Duodenal mucosa (tissue), 2 donors: Measurements from ENCODE around the gene RASGRP4.
"Not testable (repeated sequence)": the region's sequence is repeated elsewhere in the genome, so short reads cannot be mapped to it uniquely, and the experiment has no call there.

Experiments
- H3K27ac ChIP-seq: one replicate; pipeline ENCODE4 v1.7.0; 2013; ENCODE audit warnings: low read depth, low read length
- H3K27me3 ChIP-seq, 2 donors: one replicate each; pipeline ENCODE4 v1.7.0; 2013; ENCODE audit warnings: low read length in 2 of 2, control low read depth in 1 of 2; ENCODE audit not compliant: insufficient read depth in 2 of 2, control insufficient read depth in 1 of 2
- H3K36me3 ChIP-seq, 2 donors: one replicate each; pipeline ENCODE4 v1.7.0; 2013; ENCODE audit warnings: low read length in 2 of 2, control low read depth in 1 of 2; ENCODE audit not compliant: insufficient read depth in 2 of 2, control insufficient read depth in 1 of 2
- H3K4me1 ChIP-seq, 2 donors: one replicate each; pipeline ENCODE4 v1.7.0; 2013; ENCODE audit warnings: low read length in 2 of 2, control low read depth in 1 of 2; ENCODE audit not compliant: insufficient read depth in 2 of 2, control insufficient read depth in 1 of 2
- H3K4me3 ChIP-seq, 2 donors: one replicate each; pipeline ENCODE4 v1.7.0; 2013; ENCODE audit warnings: low read length in 2 of 2, low read depth in 1 of 2
- H3K9ac ChIP-seq, 2 donors: one replicate each; pipeline ENCODE4 v1.7.0; 2013; ENCODE audit warnings: low read length in 2 of 2, low read depth in 1 of 2
- H3K9me3 ChIP-seq, 2 donors: one replicate each; pipeline ENCODE4 v1.7.0; 2013; ENCODE audit warnings: low read length in 2 of 2, control low read depth in 1 of 2; ENCODE audit not compliant: control insufficient read depth in 1 of 2

RASGRP4 gene

DNA sequence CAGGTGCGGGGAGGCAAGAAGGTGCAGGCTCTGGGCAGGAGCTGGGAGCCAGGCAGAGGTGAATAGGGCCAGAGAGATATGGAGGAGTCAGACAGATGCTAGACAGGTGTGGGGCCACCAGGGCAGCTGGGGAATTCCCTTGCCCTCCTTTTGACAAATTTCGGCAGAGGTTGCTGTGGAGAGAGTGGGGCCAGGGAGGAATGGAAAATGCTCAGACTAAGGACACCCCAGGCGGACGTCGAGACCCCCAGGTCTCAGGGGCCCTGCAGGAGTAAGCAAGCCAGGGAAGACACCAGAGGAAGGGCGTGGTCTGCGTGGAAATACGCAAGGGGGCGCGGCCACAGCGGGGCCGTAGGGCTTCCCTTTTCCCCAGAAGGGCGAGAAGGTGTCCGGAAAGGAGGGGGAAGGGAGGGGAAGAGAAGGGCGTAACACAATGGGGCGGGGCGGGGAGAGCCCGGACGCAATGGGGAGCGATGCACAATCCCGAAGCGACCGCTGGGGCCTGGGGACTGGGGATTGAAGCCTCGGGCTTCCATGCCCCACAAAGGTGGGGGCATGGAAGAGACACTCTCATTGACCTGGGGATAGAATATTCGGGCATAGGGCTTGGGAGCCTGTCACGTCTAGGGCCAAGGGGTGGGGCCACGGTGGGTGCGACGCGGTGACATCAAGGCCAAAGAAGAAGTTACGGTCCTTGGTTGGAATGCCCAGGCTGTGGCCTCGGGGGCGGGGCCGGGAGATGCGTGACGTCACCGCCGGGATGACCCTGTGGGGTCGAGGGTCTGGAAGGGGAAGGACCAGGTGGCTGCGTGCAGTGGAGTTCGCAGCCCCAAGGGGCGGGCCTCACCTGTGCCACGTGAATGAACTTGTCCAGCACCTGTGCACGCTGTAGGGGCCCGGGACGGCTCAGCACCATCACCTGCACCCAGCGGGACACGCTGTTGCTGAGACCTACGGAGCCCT is 8.2 kb downstream of the RASGRP4 start:
- Histone ChIP-seq H3K9ac (no peak overlapping the region), H3K36me3 (no peaks in the 10 kb centered on the region), H3K4me3 (peak overlapping the region; percentile 39 to 61)

DNA sequence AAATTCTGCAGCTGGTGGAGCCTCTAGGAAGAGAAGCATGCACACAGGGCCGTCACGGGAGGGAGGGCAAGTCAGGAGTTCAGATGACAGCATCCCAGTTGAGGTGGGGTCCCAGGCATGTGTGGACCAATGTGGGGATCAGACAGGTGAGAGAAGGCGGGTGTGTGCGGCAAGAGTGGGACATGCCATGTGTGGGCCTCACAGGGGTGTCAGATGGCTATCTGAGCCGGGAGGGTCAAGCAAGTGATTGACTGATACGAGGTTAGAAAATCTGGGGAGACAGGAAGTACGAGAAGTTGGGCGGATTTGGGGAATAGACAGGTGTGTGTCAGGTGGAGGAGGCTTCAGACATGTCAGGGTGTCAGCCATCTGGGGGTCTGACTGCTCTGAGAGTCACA is 8.9 kb downstream of the RASGRP4 start:
- H3K9ac ChIP-seq = no peak overlapping the region
- peaks cover 0 to 7% of the 10 kb centered on the region in 2 donors for H3K4me1 ChIP-seq
- H3K27me3 ChIP-seq = peaks cover 0 to 9% of the 10 kb centered on the region in 2 donors
- H3K4me3 ChIP-seq = peak overlapping the region in 1 of 2 donors; percentile 61
- H3K9me3 ChIP-seq = no peaks in the 10 kb centered on the region
- no peak overlapping the region for H3K27ac ChIP-seq
- no peaks in the 10 kb centered on the region for H3K36me3 ChIP-seq

More for the DNA sequence above, 8.2 kb downstream of the RASGRP4 start:
- H3K9me3 ChIP-seq = no peaks in the 10 kb centered on the region
- H3K27me3 ChIP-seq = peaks cover 0 to 9% of the 10 kb centered on the region in 2 donors
- no peak overlapping the region for H3K27ac ChIP-seq
- H3K4me1 ChIP-seq = peaks cover 0 to 7% of the 10 kb centered on the region in 2 donors

DNA sequence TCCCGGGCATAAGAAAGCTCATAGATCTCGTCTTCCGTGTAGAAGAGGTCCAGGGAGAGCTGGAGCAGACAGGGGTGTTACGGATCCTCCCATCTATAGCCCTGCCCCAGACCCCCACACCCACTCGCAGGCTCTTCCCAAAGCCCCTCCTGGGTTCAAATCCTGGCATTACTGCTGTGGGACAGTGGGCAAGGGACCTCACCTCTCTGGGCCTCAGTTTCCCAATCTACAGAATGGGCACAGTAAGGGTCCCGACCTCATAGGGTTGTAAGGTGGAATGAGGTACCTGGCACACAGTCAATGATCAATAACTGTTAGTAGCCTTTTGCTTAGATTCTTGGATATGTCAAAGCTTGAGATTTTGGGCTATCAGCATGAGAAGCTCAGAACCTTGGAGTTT is 12.6 kb downstream of the RASGRP4 start:
- Histone ChIP-seq H3K4me1 (peaks cover 0 to 6% of the 10 kb centered on the region in 2 donors), H3K4me3 (no peak overlapping the region), H3K36me3 (peaks cover 0 to 5% of the 10 kb centered on the region in 2 donors), H3K9me3 (no peaks in the 10 kb centered on the region), H3K27ac (no peak overlapping the region), H3K9ac (no peak overlapping the region), H3K27me3 (peaks cover 0 to 8% of the 10 kb centered on the region in 2 donors)

DNA sequence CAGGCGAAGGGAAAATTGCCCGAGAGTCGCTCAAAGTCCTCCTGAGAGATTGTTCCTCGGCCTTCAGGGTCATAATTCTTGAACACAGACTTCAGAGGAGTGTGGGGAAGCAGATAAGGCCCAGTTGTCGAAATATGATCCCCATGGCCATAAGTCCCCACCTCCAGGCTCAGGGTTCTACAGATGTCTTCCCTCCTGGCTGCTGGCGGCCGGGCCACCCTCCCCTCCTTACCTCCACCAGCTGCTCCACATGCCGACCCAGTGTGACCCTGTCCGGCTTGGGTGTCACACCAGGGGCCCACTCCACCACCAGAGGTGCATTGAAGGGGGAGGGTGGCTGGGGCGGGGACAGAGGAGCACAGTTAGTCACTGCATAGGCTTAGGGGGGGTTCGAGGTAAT is 13.1 kb downstream of the RASGRP4 start:
- H3K9ac ChIP-seq = no peak overlapping the region
- H3K4me3 ChIP-seq = no peak overlapping the region
- no peak overlapping the region for H3K27ac ChIP-seq
- peaks cover 0 to 6% of the 10 kb centered on the region in 2 donors for H3K36me3 ChIP-seq
- peaks cover 0 to 4% of the 10 kb centered on the region in 2 donors for H3K27me3 ChIP-seq
- H3K9me3 ChIP-seq = no peaks in the 10 kb centered on the region
- H3K4me1 ChIP-seq = peaks cover 0 to 2% of the 10 kb centered on the region in 2 donors

DNA sequence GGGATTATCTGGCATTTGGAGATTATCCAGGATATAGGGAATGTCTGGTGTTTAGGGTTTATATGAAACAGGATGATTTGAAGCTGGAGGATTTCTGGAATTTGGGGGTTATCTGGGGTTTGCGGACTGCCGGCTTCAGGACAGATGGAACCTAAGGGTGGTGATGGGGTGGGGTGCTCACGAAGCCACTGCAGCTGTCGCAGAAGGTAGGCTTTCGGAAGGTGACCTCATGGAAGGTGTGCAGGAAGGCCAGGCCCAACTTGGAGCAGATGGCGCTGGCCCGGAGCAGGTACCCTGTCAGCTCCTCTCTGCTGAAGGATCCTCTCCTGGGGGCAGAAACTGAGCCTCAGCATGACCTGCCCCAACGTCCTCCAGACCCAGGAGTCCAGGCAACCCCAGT is 13.5 kb downstream of the RASGRP4 start:
- Histone ChIP-seq H3K27ac (no peak overlapping the region), H3K9ac (no peak overlapping the region), H3K4me1 (no peaks in the 10 kb centered on the region), H3K4me3 (no peak overlapping the region), H3K36me3 (peaks cover 0 to 6% of the 10 kb centered on the region in 2 donors), H3K27me3 (peaks cover 0 to 4% of the 10 kb centered on the region in 2 donors), H3K9me3 (no peaks in the 10 kb centered on the region)

DNA sequence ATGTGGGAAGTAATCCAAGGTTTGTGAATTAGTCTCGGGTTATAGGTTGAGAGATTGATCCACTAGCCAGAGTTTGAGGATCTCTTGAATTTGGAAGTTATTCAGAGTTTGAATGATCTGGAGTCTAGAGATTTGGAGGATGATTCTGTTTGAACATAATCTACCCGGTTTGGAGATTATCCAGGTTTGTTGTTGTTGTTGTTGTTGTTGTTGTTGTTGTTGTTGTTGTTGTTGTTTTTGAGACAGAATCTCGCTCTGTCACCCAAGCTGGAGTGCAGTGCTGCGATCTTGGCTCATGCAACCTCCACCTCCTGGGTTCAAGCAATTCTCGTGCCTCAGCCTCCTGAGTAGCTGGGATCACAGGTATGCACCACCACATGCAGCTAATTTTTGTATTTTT is 14.1 kb downstream of the RASGRP4 start:
- not testable (repeated sequence) for H3K36me3 ChIP-seq, H3K9ac ChIP-seq

DNA sequence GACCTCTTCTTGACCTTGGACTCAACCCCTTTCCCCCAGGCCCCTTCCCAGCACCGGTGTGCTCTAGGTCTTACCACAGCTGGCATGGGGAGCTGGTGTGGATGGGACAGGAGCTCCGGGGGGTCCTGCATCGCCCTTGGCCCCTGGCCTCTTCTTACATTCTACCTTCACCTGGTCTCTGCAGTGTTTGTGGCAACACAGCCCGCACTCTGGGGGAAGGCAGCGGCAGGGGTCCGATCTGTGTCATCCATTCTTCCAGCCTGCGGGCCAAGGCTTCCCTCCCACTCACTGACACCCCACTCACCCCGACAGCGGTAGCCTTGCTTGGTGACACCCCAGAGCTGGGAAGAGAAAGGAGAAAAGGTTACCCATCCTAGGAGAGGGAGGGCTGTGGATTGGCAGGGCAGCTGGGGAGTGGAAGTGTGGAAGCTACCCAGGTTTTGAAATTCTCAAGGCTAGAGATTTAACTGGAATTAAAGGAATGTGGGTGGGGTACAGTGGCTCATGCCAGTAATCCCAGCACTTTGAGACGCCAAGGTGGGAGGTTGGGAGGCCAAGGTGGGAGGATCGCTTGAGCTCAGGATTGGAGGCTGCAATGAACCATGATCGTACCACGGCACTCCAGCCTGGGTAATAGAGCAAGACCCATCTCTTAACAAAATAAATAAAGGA is 14.8 kb downstream of the RASGRP4 start:
- H3K36me3 ChIP-seq = peaks cover 9 to 10% of the 10 kb centered on the region in 2 donors
- no peak overlapping the region for H3K4me3 ChIP-seq

More for the DNA sequence above, 14.1 kb downstream of the RASGRP4 start:
- not testable (repeated sequence) for H3K4me1 ChIP-seq, H3K4me3 ChIP-seq, H3K27ac ChIP-seq, H3K9me3 ChIP-seq, H3K27me3 ChIP-seq

DNA sequence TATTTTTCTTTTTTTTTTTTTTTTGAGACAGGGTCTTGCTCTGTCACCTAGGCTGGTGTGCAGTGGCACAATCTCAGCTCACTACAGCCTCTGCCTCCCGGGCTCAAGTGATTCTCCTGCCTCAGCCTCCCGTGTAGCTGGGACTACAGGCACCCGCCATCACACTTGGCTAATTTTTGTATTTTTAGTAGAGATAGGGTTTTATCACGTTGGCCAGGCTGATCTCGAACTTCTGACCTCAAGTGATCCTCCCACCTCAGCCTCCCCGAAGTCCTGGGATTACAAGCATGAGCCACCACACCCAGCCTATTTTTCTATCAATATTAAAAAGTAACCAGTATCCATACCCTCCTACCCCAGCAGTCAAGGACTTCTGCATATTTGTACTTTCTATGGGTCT is 15.6 kb downstream of the RASGRP4 start:
- not testable (repeated sequence) for H3K9me3 ChIP-seq, H3K9ac ChIP-seq, H3K4me3 ChIP-seq, H3K4me1 ChIP-seq, H3K27ac ChIP-seq, H3K27me3 ChIP-seq
- peaks cover 9 to 13% of the 10 kb centered on the region in 2 donors for H3K36me3 ChIP-seq

More for the DNA sequence above, 14.8 kb downstream of the RASGRP4 start:
- no peaks in the 10 kb centered on the region for H3K4me1 ChIP-seq
- H3K27ac ChIP-seq = no peak overlapping the region
- H3K27me3 ChIP-seq = no peaks in the 10 kb centered on the region
- H3K9ac ChIP-seq = no peak overlapping the region
- no peaks in the 10 kb centered on the region for H3K9me3 ChIP-seq

DNA sequence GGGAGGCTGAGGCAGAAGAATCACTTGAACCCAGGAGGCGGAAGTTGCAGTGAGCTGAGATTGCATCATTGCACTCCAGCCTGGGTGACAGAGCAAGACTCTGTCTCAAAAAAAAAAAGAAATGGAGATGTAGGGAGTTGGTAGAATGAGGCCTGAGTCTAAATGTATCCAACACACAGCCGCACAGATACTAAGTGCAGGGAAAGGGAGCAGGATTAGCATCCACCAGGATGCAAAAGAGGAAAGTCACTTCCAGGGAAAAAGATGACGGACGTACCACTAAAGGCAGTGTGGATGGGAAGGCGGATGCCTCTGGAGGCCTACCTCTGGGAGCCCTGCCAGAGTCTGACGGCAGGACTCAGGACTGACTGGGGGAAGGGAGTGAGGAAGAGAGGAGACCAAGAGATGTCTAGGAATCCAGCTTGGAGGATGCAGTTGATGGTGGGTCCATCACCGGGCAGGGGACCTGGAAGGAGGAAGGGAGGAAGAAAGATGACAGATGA is 16.3 kb downstream of the RASGRP4 start:
- H3K9ac ChIP-seq = no peak overlapping the region
- no peaks in the 10 kb centered on the region for H3K9me3 ChIP-seq
- peaks cover 9 to 16% of the 10 kb centered on the region in 2 donors for H3K36me3 ChIP-seq
- no peaks in the 10 kb centered on the region for H3K4me1 ChIP-seq
- H3K27ac ChIP-seq = no peak overlapping the region
- H3K27me3 ChIP-seq = no peaks in the 10 kb centered on the region
- H3K4me3 ChIP-seq = no peak overlapping the region

DNA sequence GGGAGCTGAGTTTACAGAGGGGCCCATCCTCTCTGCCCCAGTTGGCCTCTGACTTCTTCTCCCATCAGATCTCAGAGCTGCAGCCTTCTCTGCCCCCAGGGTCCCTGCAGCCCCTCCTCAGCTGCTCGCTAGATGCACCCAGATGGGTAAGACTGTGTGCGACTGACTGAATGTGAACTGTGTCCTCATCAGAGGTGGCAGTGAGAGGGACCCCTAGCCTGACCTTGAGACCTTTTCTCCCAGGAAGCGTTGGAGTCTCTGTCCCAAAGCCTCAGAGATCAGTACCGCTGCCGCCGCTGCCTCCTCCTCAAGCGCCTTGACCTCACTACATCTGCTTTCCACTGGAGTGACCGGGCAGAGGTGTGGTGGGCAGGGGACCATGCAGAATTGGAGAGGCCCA is 20.7 kb downstream of the RASGRP4 start:
- no peak overlapping the region for H3K27ac ChIP-seq
- H3K36me3 ChIP-seq = peaks cover 9 to 16% of the 10 kb centered on the region in 2 donors
- H3K4me1 ChIP-seq = peaks cover 3 to 4% of the 10 kb centered on the region in 2 donors
- H3K27me3 ChIP-seq = peaks cover 0 to 2% of the 10 kb centered on the region in 2 donors
- no peaks in the 10 kb centered on the region for H3K9me3 ChIP-seq
- H3K4me3 ChIP-seq = no peak overlapping the region
- no peak overlapping the region for H3K9ac ChIP-seq
